Ovary (tissue), 3 donors: ENCODE results near the gene GALNT15.

Source experiments
- POLR2A ChIP-seq: fragments of 450-650 bp; IDR thresholded peaks from one replicate; pipeline ENCODE4 v1.6.1; 2017; ENCODE audit warnings: antibody characterized with exemption, mild to moderate bottlenecking, moderate library complexity
- TF ChIP-seq, protein P1 (sequence below), 3 donors: fragments of 450-650 bp in 2 of 3; fragments of 200-600 bp in 1 of 3; IDR thresholded peaks; one replicate each; pipeline versions ENCODE4 v1.5.1 to v1.8.0; 2016 to 2022; ENCODE audit warnings: antibody characterized with exemption in 3 of 3, mild to moderate bottlenecking in 1 of 3
- donor health status: DM: no; HTN: no; CAD: no.

GRCh38 chr3:16272588-16272987 lies 98.1 kb downstream of the GALNT15 start:
- TF ChIP-seq POLR2A: no peak
- TF ChIP-seq, protein P1, sequence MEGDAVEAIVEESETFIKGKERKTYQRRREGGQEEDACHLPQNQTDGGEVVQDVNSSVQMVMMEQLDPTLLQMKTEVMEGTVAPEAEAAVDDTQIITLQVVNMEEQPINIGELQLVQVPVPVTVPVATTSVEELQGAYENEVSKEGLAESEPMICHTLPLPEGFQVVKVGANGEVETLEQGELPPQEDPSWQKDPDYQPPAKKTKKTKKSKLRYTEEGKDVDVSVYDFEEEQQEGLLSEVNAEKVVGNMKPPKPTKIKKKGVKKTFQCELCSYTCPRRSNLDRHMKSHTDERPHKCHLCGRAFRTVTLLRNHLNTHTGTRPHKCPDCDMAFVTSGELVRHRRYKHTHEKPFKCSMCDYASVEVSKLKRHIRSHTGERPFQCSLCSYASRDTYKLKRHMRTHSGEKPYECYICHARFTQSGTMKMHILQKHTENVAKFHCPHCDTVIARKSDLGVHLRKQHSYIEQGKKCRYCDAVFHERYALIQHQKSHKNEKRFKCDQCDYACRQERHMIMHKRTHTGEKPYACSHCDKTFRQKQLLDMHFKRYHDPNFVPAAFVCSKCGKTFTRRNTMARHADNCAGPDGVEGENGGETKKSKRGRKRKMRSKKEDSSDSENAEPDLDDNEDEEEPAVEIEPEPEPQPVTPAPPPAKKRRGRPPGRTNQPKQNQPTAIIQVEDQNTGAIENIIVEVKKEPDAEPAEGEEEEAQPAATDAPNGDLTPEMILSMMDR (IDR thresholded peaks at IDR 0.05): no peak
